ENCODE data around the gene FOXC1.

FOXC1 gene

DNA sequence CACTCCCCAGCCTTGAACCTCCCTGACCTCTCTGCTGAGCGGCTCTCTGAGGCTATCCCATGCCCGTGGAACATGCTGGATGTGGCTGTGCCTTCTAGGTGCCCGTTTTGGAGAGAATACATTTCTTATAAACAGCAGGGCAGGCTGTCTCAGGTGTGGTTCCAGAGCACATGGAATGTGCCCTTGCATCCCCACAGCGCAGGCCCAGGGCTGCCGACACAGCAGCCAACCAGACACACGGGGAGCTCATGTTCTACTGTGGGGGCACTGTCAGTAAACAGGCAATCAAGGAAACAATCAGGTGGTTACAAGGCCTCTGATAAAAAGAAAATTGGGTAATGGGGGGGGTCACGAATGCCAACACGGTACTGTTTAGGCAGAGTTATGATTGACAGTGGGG, 30.8 kb downstream of the FOXC1 start:
- DNase-seq (ENCODE audit: low read depth in 2 of 3, low spot score in 2 of 3), result no peak

DNA sequence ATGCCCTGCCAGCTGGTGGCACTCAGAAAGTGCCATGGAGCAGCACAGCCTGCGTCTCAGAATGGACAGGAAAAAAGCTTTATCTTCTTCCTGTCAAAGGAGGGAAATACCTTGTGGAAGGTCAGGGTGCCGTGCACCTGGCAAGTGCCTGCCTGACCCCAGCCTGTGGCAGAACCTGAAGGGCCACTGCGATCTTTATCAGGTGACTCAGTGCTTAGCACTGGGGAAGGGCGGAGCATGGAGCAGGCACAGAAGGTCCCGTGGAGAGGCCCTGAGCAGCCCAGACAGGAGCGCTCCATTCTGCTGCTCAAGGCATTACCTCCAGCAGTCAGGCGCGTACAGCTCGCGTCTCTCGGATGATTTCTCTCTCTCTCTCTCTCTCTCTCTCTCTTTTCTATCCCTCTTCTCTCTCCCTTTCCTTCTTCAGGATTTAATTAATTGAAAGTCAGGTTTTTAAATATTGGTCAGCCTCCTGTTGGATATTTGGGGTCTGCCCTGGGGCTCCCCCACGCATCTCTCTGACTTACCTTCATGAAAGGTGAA, 31.7 kb downstream of the FOXC1 start:
- no peak for DNase-seq (ENCODE audit: low read depth in 2 of 3, low spot score in 2 of 3)

- DNase-seq (ENCODE audit: low read depth in 2 of 3, low spot score in 2 of 3), result no peak
Observed at GRCh38 chr6:1643111-1643510, 33.4 kb downstream of the FOXC1 start.

GRCh38 chr6:1643830-1644445, 34.2 kb downstream of the FOXC1 start:
- DNase-seq (ENCODE audit: low read depth in 2 of 3, low spot score in 2 of 3), result no peak

DNA sequence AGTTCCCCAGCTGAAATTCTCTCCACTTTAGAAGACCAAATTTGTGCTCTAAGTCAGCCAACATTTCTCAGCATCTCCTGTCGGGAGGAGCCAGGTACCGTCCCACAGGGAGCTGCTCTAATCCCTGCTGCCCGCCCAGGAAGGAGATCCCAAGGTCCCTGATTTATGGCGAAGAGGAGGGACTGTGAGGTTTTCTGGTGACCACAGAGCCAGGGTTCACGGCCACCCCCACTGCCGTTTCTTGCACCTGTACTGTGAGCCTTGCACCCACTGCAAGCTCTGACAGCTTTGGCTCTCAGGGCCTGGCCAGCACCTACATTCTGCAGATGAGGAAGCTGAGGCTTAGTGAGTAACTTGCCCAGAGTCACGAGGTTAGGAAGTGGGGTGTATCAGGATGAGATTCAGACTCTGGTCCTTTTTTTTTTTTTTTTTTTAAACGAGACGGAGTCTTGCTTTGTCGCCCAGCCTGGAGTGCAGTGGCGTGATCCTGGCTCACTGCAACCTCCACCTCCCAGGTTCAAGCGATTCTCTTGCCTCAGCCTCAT, 34.9 kb downstream of the FOXC1 start:
- no peak for DNase-seq (ENCODE audit: low read depth in 2 of 3, low spot score in 2 of 3)

DNA sequence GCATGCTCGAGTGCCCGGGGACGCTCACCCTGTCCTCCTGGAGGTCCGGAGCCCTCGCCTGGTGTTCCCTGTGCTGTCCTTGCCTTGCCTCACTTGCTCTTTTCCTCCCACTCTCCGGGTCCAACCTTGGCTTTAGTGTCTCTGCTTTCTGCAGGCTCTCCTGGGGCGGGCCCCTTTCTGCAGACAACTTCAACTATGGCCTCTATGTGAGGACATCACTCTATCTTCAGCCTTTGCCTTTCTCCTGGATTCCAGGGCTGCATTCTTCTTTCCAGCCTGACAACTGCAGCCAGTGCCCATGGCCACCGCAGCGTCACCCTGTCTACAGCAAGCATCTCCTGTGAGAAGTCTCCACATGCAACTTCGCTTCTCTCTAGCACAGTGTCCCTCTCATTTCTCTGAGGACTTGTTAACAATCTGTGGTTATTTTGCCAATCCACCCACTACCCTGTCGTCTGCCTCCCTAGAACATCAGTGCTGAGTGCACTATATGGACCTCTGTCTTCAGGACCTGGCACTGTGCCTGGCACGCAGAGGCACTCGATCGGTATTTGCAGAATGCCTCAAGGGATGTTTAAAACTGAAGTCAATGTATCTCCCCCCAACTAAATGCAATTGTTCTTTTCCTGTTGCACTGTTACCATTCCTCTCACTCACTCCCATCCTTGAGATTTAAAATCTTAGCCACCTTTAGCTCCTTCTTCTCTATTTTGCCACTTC, 35.9 kb downstream of the FOXC1 start:
- no peak for DNase-seq (ENCODE audit: low read depth in 2 of 3, low spot score in 2 of 3)

DNA sequence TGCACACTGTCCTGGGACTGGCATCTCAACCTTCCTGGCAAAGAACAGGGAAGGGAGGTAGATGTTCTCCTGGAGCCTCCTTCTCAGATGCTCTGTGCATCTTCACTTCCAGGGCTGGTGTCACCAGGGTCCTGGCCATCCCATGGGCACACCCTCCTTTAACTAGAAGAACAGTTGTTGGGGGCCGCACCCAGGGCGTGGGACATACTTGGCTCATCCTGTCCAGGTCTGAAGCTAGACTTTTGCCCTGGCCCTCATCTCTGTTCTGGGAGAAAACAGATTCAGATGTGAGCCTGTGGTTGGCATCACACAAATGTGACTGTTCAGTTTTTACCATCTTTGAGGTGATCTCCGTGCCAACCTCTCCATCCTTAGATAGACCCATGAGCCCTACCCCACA, 41.6 kb downstream of the FOXC1 start:
- no peak for DNase-seq (ENCODE audit: low read depth in 2 of 3, low spot score in 2 of 3)

DNA sequence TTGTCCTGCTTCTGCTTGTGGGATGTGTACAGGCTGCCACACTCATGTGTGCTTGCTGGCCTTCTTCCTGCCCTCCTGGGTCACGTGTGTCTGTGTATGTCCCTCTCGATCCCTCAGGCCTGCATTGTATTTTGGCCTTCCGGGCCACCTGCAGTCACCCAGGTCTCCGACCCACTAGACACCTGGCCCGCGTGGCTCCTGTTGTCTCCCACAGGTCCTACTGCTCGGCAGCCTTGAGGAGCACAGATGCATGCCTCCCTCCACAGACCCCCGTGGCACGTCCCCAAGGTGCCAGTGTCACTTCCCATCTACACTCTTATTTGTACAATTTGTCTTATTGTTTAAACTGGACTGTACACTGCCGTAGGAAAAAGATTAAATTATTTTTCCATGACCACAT, 43.1 kb downstream of the FOXC1 start:
- no peak for DNase-seq (ENCODE audit: low read depth in 2 of 3, low spot score in 2 of 3)

GRCh38 chr6:1654054-1654453, 44.3 kb downstream of the FOXC1 start:
- DNase-seq (ENCODE audit: low read depth in 2 of 3, low spot score in 2 of 3), result no peak

DNA sequence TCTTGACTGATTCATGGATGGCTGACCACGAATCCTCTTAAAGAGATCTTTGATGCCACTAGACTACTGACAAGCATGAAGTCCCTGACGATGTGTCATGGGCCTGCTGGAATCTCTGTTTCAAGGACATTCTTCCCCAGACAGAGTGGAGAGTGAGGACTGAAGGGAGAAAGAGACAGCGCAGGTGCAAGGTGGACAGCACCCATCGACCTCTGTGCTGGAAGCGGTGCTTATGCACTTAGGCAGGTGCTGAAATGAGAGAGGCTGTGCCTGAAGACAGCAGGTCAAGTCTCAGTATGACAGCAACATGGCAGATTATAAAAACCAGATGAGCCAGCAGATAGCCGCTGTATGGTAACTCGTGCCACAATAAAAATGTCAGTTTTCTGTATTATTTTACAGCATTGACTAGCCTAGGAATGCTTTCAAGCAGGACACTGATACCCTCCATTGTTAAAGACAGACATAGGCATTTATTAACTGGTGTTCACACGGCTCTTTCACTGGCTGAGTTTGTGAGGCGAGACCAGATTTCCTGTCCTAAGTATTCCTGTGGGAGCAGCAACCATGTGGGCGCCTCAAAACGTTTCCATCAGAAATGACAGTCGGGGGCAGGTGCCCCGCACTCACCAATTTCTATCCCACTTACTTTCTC, 47.5 kb downstream of the FOXC1 start:
- DNase-seq (ENCODE audit: low read depth in 2 of 3, low spot score in 2 of 3), result no peak

- no peak for DNase-seq (ENCODE audit: low read depth in 2 of 3, low spot score in 2 of 3)
Observed at GRCh38 chr6:1657771-1658165, 48.1 kb downstream of the FOXC1 start.

GRCh38 chr6:1658212-1659005, 48.7 kb downstream of the FOXC1 start:
- no peak for DNase-seq (ENCODE audit: low read depth in 2 of 3, low spot score in 2 of 3)

DNA sequence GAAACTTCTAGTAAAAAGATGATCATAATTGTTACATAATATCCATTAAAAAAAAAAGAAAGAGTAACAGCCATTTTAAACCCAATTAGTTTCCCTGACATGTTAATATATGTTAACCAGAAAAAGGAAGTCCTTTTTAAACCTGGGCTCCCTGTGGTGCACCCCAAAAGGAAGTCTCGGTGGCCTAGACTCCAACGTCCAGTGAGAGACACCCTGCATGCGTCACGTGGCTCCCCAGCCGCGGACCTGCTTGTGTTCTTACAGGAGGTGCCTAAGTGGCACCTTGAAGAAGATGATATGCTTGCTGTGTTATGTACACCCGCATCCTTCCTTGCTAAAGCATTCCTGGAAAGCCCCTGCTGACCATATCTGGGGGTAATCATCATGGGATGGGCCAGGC, 50.1 kb downstream of the FOXC1 start:
- no peak for DNase-seq (ENCODE audit: low read depth in 2 of 3, low spot score in 2 of 3)

GRCh38 chr6:1662534-1662933, 52.8 kb downstream of the FOXC1 start:
- DNase-seq (ENCODE audit: low read depth in 2 of 3, low spot score in 2 of 3), result no peak

Data from activated CD8-positive, alpha-beta memory T cell treated with anti-CD3 and anti-CD28 coated beads for 48 hours (primary cell).